Measurements from ENCODE around the gene COPG2. TPM values are rescaled to one million over a fixed set of nuclear protein-coding genes. Genes with fewer than 3 reads are reported as not detected.

Gene COPG2
- total and polyA plus RNA-seq, 2 of the 13 experiments (the other 11 are each of a cell fraction or from before 2014, with no cell fraction given), result 14.1 to 17.7 TPM

- DNase-seq (ENCODE audit: low spot score), result no peak
These were observed 31.1 kb upstream of the COPG2 start for GRCh38 chr7:130699686-130700085.

More at GRCh38 chr7:130699686-130700085, 31.1 kb upstream of the COPG2 start:
- no peaks in the 10 kb centered on the region for H3K27me3 ChIP-seq (ENCODE audit: control insufficient read depth in 1 of 2, insufficient read depth in 2 of 2, low read length in 2 of 2)
- no peak for TF ChIP-seq ELK4 (CRISPR knock-in tag; IDR thresholded peaks at IDR 0.05; ENCODE audit: borderline replicate concordance)
- TF ChIP-seq ZBTB4 (CRISPR knock-in tag; IDR thresholded peaks at IDR 0.05; ENCODE audit: borderline replicate concordance), result no peak
- TF ChIP-seq ZNF644 (CRISPR knock-in tag; IDR thresholded peaks at IDR 0.05; ENCODE audit: low read depth), result no peak
- no peak for TF ChIP-seq MATR3 (CRISPR knock-in tag; IDR thresholded peaks at IDR 0.05)
- TF ChIP-seq FOXK2 (IDR thresholded peaks at IDR 0.05), result no peak
- no peak for TF ChIP-seq PHF21A (CRISPR knock-in tag; IDR thresholded peaks at IDR 0.05)
- no peak for TF ChIP-seq POLR2G (IDR thresholded peaks at IDR 0.05; ENCODE audit: low read depth, low read length)
- TF ChIP-seq HNF1B (CRISPR knock-in tag; IDR thresholded peaks at IDR 0.05), result no peak
- TF ChIP-seq ZNF207 (IDR thresholded peaks at IDR 0.05; ENCODE audit: borderline replicate concordance), result no peak
- intact Hi-C loops (cut with micrococcal nuclease; ENCODE audit: unreplicated experiment) (no loop called here), in situ Hi-C loops (cut with HindIII; ENCODE audit: extremely low pct_ligation_motif_present, low pct_unique_long_range_greater_than_20kb) (no loop called here)
- POLR2A ChIA-PET, result no interaction called here
- H4K20me1 ChIP-seq (ENCODE audit: insufficient read depth, low read length), result no peaks in the 10 kb centered on the region
- no peak overlapping the region for H3K27ac ChIP-seq (ENCODE audit: extremely low read length, insufficient read depth, low read length)
- FAIRE-seq, result no peak
- H3K9me3 ChIP-seq (ENCODE audit: low read length), result no peaks in the 10 kb centered on the region
- CTCF ChIA-PET (ENCODE audit: low intra/inter-chr PET ratio, low total read pairs), result no interaction called here
- no peak overlapping the region for H3K9ac ChIP-seq (ENCODE audit: insufficient read depth, low read depth, low read length)
- H3K4me2 ChIP-seq (ENCODE audit: low read depth, low read length), result no peak overlapping the region
- no peak overlapping the region for H3K4me3 ChIP-seq (replicated peaks in 1 of 3; ENCODE audit: insufficient read depth in 1 of 3, low read depth in 2 of 3, low read length in 3 of 3)
- H2AFZ ChIP-seq (ENCODE audit: low read length), result no peak overlapping the region
- 19% methylated on average over 4 of the region's 4 CpGs for WGBS (ENCODE audit: low lambda C conversion rate)
- no peaks in the 10 kb centered on the region for H3K4me1 ChIP-seq (ENCODE audit: insufficient read depth, low read length)
- ATAC-seq, result no peak
- no peaks in the 10 kb centered on the region for H3K79me2 ChIP-seq (ENCODE audit: insufficient read depth, low read length)
- no TSS peak for BruUV-seq (replicated peaks)
- no peaks in the 10 kb centered on the region for H3K36me3 ChIP-seq (replicated peaks in 1 of 2; ENCODE audit: control insufficient read depth in 1 of 2, insufficient read depth in 2 of 2, low read length in 2 of 2)
